Measurements from ENCODE around the gene NPTX1. TPM values are rescaled to one million over a fixed set of nuclear protein-coding genes. Genes with fewer than 3 reads are reported as not detected.

NPTX1 gene
- total and polyA plus RNA-seq, 9 donors, result 0.02 to 19.8 (median 0.33) TPM; not detected in 1

DNA sequence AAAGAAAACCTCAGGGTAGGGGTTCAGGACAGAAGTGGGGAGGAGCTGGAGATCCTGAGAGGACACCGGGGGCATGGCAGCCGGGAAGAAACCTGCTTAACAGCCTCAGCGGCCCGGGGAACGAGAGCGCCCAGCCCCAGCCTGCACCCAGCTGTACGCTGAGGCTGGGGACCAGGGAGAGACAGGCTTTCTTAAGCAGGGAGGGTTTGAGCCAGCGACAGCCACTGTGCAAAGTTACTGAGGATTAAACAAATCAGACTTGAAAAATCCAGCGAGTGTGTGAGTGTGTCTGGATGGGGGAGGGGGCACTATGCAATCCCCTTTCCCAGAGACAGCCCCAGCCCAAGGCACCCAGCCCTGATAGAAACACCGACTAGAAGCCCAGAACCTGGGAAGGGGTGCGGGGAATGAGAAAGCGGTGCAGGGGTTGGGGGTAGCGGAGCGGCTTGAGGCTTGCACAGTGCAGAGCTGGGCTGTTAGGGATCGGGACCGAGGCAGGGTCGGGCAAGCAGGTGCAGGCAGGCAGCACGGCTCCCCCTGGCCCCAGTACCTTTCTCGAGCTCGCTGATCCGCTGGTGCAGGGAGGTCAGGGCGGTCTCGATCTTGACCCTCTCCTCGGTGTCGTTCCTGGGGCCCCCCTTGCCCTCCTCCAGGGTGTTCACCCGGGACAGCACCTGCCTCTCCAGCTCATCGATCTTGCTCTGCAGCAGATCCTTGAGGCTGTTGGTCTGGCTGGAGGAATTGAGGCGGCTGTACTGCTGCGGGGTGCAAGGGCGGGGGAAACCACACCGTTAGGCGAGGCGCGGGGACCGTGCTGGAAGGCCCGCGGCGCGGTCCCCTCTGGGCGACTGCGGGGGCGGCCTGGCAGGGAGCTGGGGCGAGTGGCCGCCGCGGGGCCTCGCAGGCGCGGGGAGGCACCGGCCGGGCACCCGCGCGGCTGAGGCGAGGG, 1.2 kb downstream of the NPTX1 start:
- WGBS, 3 donors, result 1 to 2% (median 2%) methylated on average over 48 to 55 of the region's 55 CpGs
- peaks cover 21% of the 10 kb centered on the region for H3K27me3 ChIP-seq

DNA sequence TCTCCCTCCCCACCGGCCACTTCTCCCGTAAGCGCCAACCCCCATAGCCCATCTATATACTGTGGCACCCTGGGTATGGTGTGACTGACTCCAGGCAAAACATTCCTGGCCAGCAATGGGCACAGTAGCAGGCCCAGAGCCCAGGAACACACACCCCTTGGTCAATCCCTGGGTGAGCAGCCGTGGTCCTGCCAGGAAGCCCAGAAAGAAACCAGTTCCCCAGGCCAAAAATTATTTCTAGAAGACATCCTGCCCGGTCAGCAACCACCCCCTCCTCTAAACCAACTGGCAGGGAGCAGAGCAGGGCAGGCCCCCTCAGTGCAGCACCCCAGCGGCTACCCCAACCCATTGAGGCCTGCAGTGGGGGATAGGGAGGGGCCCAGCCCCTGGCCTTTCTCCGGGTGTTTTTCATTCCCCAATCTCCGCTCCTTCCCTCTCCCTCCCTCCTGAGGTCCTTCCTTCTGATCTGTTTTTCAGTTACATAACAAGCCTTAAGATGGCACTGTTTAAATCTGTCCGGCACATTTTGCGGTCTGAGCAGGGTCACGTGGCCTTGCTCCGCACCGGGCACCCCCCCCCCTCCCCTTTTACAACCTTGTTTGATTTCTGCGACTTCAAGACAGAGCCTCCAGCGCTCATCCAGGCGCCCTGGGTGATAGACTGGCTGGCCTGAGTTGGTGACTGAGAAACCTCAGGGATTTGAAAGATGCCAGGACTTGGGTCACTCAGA, 2.0 kb downstream of the NPTX1 start:
- Histone ChIP-seq H3K9me3 (no peaks in the 10 kb centered on the region), H3K27ac (no peak overlapping the region), H3K4me3 (no peak overlapping the region), H3K4me1 (ENCODE audit: insufficient read depth) (peaks cover 3% of the 10 kb centered on the region), H3K27me3 (peaks cover 21% of the 10 kb centered on the region), H3K36me3 (no peaks in the 10 kb centered on the region)
- DNase-seq, result no peak
- TF ChIP-seq POLR2A (IDR thresholded peaks at IDR 0.05), result no peak
- TF ChIP-seq EP300 (IDR thresholded peaks at IDR 0.05), result no peak
- no peak for TF ChIP-seq CTCF (IDR thresholded peaks at IDR 0.05)
- 18 to 21% (median 20%) methylated on average over 16 of the region's 16 CpGs for WGBS, 3 donors
- intact Hi-C loops (cut with DNase I), result no loop called here

More for the DNA sequence above, 1.2 kb downstream of the NPTX1 start:
- H3K9me3 ChIP-seq, result no peaks in the 10 kb centered on the region
- H3K36me3 ChIP-seq, result no peaks in the 10 kb centered on the region
- intact Hi-C loops (cut with DNase I), result loop anchor here in 1 of 4 donors (5.0 kb wide), 2 partner anchors 382 to 512 kb away; no protein-coding TSS in a partner anchor
- TF ChIP-seq CTCF (IDR thresholded peaks at IDR 0.05), result no peak
- TF ChIP-seq POLR2A (IDR thresholded peaks at IDR 0.05), result no peak
- no peak for TF ChIP-seq EP300 (IDR thresholded peaks at IDR 0.05)
- no peak overlapping the region for H3K4me3 ChIP-seq
- H3K4me1 ChIP-seq (ENCODE audit: insufficient read depth), result peaks cover 3% of the 10 kb centered on the region
- no peak overlapping the region for H3K27ac ChIP-seq
- no peak for DNase-seq

GRCh38 chr17:80473701-80474100, 2.7 kb downstream of the NPTX1 start:
- no peaks in the 10 kb centered on the region for H3K9me3 ChIP-seq
- H3K27ac ChIP-seq, result no peak overlapping the region
- H3K27me3 ChIP-seq, result peaks cover 21% of the 10 kb centered on the region
- H3K4me1 ChIP-seq (ENCODE audit: insufficient read depth), result peaks cover 3% of the 10 kb centered on the region
- no peak for DNase-seq
- TF ChIP-seq CTCF (IDR thresholded peaks at IDR 0.05) (no peak), POLR2A (IDR thresholded peaks at IDR 0.05) (no peak), EP300 (IDR thresholded peaks at IDR 0.05) (no peak)
- WGBS, 3 donors, result 57 to 68% (median 66%) methylated on average over 7 of the region's 7 CpGs
- H3K36me3 ChIP-seq, result no peaks in the 10 kb centered on the region
- no peak overlapping the region for H3K4me3 ChIP-seq
- intact Hi-C loops (cut with DNase I), result no loop called here

GRCh38 chr17:80472996-80473395, 3.4 kb downstream of the NPTX1 start:
- intact Hi-C loops (cut with DNase I), result no loop called here
- H3K27me3 ChIP-seq, result peaks cover 16% of the 10 kb centered on the region

More at GRCh38 chr17:80472996-80473395, 3.4 kb downstream of the NPTX1 start:
- DNase-seq, result no peak
- H3K4me3 ChIP-seq, result no peak overlapping the region
- TF ChIP-seq CTCF (IDR thresholded peaks at IDR 0.05), result no peak
- TF ChIP-seq POLR2A (IDR thresholded peaks at IDR 0.05), result no peak
- TF ChIP-seq EP300 (IDR thresholded peaks at IDR 0.05), result no peak
- H3K27ac ChIP-seq, result no peak overlapping the region
- 86 to 89% (median 87%) methylated on average over 12 of the region's 12 CpGs for WGBS, 3 donors
- no peaks in the 10 kb centered on the region for H3K36me3 ChIP-seq
- H3K9me3 ChIP-seq, result no peaks in the 10 kb centered on the region
- H3K4me1 ChIP-seq (ENCODE audit: insufficient read depth), result peaks cover 3% of the 10 kb centered on the region
